ENCODE measurements around the gene EPN1.

- TF ChIP-seq POLR2A (IDR thresholded peaks at IDR 0.05) = no peak
- TF ChIP-seq CTCF (IDR thresholded peaks at IDR 0.05 in 4 of 5, conservative IDR thresholded peaks at IDR 0.05 in 1 of 5) = no peak
Measured at GRCh38 chr19:55677572-55678028, 2.6 kb downstream of the EPN1 start.

Measured in gastrocnemius medialis (tissue), 4 donors.